Prostate gland (tissue), 2 donors: ENCODE results near the gene UGT2B17. TPM values are rescaled to one million over a fixed set of nuclear protein-coding genes. Genes with fewer than 3 reads are reported as not detected.

Experiments used
- DNase-seq: peaks from one replicate; pipeline ENCODE4 v3.0.0-alpha.2; 2019; ENCODE audit warnings: low spot score
- H3K27ac ChIP-seq, 2 donors: fragments of 200-600 bp; sonication (generic); 2 replicates each; pipeline ENCODE4 v1.5.1; 2017 to 2019
- H3K27me3 ChIP-seq: fragments of 200-600 bp; sonication (generic); replicated peaks from 2 replicates; pipeline ENCODE4 v1.5.1; 2019; ENCODE audit not compliant: insufficient read depth
- H3K36me3 ChIP-seq, 2 donors: fragments of 200-600 bp; sonication (generic); 1 replicate in 1 of 2; 2 replicates in 1 of 2; pipeline versions ENCODE4 v1.5.1 to v1.8.1; 2017 to 2019
- H3K4me1 ChIP-seq: fragments of 200-600 bp; sonication (generic); replicated peaks from 2 replicates; pipeline ENCODE4 v1.5.1; 2019
- H3K4me3 ChIP-seq, 2 donors: fragments of 200-600 bp; sonication (generic); 2 replicates each; pipeline ENCODE4 v1.5.1; 2017 to 2019
- H3K9me3 ChIP-seq: fragments of 200-600 bp; sonication (generic); 2 replicates; pipeline ENCODE4 v1.5.1; 2017
- POLR2A ChIP-seq: fragments of 450-650 bp; IDR thresholded peaks from one replicate; pipeline ENCODE4 v1.6.1; 2016; ENCODE audit warnings: antibody characterized with exemption, mild to moderate bottlenecking
- POLR2AphosphoS5 ChIP-seq: sonication (generic); formaldehyde crosslinking; IDR thresholded peaks from one replicate; pipeline ENCODE4 v1.6.1; 2017; ENCODE audit warnings: antibody characterized with exemption
- WGBS: methylation state at CpG from one replicate; pipeline ENCODE4 v1.1.5; 2018; 5-methylcytosine and 5-hydroxymethylcytosine counted together
- intact Hi-C: fragments of 100-400 bp; cut with DNase I; formaldehyde crosslinking; loops from one replicate; pipeline ENCODE4 v1.14.2; 2022
- total RNA-seq, 2 donors: library from RNA; depleted of rRNA; stranded (reverse); fragments of >200 nt; gene quantifications; one replicate each; pipeline ENCODE4 v1.1.0, GENCODE V29; 2016
- TF ChIP-seq, protein P1 (sequence below), 4 experiments: fragments of 200-600 bp in 2 of 4; fragments of 450-650 bp in 2 of 4; sonication (generic) in 2 of 4; IDR thresholded peaks; 1 replicate in 3 of 4; 2 replicates in 1 of 4; pipeline ENCODE4 v1.5.1; 2016 to 2019; ENCODE audit warnings: antibody characterized with exemption in 4 of 4, mild to moderate bottlenecking in 2 of 4, moderate library complexity in 2 of 4

The UGT2B17 gene
- total RNA-seq, 2 donors from 2014 or later: 0.23 TPM; not detected in 1

GRCh38 chr4:68593112-68593511 is 17.0 kb upstream of the UGT2B17 start:
- TF ChIP-seq, protein P1, sequence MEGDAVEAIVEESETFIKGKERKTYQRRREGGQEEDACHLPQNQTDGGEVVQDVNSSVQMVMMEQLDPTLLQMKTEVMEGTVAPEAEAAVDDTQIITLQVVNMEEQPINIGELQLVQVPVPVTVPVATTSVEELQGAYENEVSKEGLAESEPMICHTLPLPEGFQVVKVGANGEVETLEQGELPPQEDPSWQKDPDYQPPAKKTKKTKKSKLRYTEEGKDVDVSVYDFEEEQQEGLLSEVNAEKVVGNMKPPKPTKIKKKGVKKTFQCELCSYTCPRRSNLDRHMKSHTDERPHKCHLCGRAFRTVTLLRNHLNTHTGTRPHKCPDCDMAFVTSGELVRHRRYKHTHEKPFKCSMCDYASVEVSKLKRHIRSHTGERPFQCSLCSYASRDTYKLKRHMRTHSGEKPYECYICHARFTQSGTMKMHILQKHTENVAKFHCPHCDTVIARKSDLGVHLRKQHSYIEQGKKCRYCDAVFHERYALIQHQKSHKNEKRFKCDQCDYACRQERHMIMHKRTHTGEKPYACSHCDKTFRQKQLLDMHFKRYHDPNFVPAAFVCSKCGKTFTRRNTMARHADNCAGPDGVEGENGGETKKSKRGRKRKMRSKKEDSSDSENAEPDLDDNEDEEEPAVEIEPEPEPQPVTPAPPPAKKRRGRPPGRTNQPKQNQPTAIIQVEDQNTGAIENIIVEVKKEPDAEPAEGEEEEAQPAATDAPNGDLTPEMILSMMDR (IDR thresholded peaks at IDR 0.05): no peak
- no peak for TF ChIP-seq POLR2A
- TF ChIP-seq POLR2AphosphoS5: no peak
- Histone ChIP-seq H3K27ac (no peak overlapping the region), H3K4me1 (no peaks in the 10 kb centered on the region), H3K9me3 (no peaks in the 10 kb centered on the region), H3K36me3 (no peaks in the 10 kb centered on the region), H3K27me3 (no peaks in the 10 kb centered on the region), H3K4me3 (no peak overlapping the region)
- 86% methylated on average over 4 of the region's 4 CpGs for WGBS
- no peak for DNase-seq
- intact Hi-C loops: no loop called here

DNA sequence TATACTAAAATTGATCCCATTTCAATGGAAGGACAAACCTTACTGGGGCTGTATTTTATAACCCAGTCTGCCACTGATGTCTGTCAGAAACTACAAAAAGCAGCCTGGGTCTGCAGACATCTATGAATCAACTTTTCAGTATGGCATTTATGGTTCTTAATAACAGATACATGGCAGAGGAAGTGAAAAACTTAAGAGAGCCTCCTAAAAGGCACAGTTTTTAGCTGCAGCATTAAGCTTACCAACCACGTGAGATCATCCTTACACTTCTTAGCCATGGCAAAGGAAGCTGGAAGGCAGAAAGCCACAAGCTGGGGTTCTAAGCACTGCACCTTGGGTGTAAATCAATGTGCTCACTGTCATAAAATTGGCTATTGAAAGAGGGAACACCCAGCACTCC is 16.6 kb upstream of the UGT2B17 start:
- no peak for DNase-seq
- Histone ChIP-seq H3K27ac (no peak overlapping the region), H3K36me3 (no peaks in the 10 kb centered on the region), H3K4me3 (no peak overlapping the region), H3K9me3 (no peaks in the 10 kb centered on the region), H3K4me1 (no peaks in the 10 kb centered on the region), H3K27me3 (no peaks in the 10 kb centered on the region)
- TF ChIP-seq, protein P1 (IDR thresholded peaks at IDR 0.05): no peak
- TF ChIP-seq POLR2A (no peak), POLR2AphosphoS5 (no peak)
- 87% methylated on average over 1 of the region's 1 CpG for whole genome bisulfite sequencing
- intact Hi-C loops: no loop called here

GRCh38 chr4:68591204-68591603 is 15.1 kb upstream of the UGT2B17 start:
- Histone ChIP-seq H3K27me3 (no peaks in the 10 kb centered on the region), H3K36me3 (no peaks in the 10 kb centered on the region), H3K4me3 (no peak overlapping the region), H3K4me1 (no peaks in the 10 kb centered on the region), H3K27ac (no peak overlapping the region), H3K9me3 (no peaks in the 10 kb centered on the region)
- WGBS: 94% methylated on average over 1 of the region's 1 CpG
- TF ChIP-seq, protein P1 (IDR thresholded peaks at IDR 0.05): no peak
- TF ChIP-seq POLR2A (no peak), POLR2AphosphoS5 (no peak)
- intact Hi-C loops: no loop called here
- no peak for DNase-seq

GRCh38 chr4:68589790-68590189 is 13.7 kb upstream of the UGT2B17 start:
- Histone ChIP-seq H3K27me3 (no peaks in the 10 kb centered on the region), H3K4me1 (no peaks in the 10 kb centered on the region), H3K36me3 (no peaks in the 10 kb centered on the region), H3K9me3 (no peaks in the 10 kb centered on the region), H3K27ac (no peak overlapping the region), H3K4me3 (no peak overlapping the region)
- TF ChIP-seq POLR2A: no peak
- TF ChIP-seq POLR2AphosphoS5: no peak
- TF ChIP-seq, protein P1 (IDR thresholded peaks at IDR 0.05): no peak
- DNase-seq: no peak
- intact Hi-C loops: no loop called here

DNA sequence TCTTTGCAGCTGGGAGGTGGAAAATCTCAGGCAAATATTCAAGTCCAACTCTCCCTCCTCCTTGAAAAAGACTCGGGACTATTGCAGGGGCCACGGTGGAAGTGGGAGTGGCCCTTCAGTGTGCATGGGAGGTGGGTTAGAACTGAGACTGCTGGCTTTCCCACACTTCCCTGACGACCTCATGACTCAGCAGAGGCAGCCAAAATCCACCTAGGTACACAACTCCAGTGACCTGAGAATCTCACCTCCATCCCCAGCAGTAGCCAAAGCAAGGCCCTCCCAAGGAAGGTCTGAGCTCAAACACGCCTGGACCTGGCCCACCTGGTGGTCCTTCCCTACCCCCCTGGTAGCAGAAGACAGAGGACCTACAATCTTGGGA is 6.2 kb upstream of the UGT2B17 start:
- Histone ChIP-seq H3K4me3 (no peak overlapping the region), H3K27ac (no peak overlapping the region), H3K27me3 (no peaks in the 10 kb centered on the region), H3K9me3 (no peaks in the 10 kb centered on the region), H3K4me1 (no peaks in the 10 kb centered on the region), H3K36me3 (no peaks in the 10 kb centered on the region)
- DNase-seq: no peak
- no peak for TF ChIP-seq POLR2A
- TF ChIP-seq, protein P1 (IDR thresholded peaks at IDR 0.05): no peak
- TF ChIP-seq POLR2AphosphoS5: no peak
- WGBS: 86% methylated on average over 3 of the region's 4 CpGs
- intact Hi-C loops: no loop called here
